Endodermal cell (in vitro differentiated cells): ENCODE results near the gene PRKACB. TPM values are rescaled to one million over a fixed set of nuclear protein-coding genes. Genes with fewer than 3 reads are reported as not detected.

Source experiments
- DNase-seq: peaks from one replicate; pipeline ENCODE4 v3.0.0-alpha.2; 2017
- H3K27ac ChIP-seq: 2 replicates; pipeline ENCODE4 v1.5.1; 2013; ENCODE audit warnings: mild to moderate bottlenecking, low read depth, low read length, moderate library complexity
- H3K27me3 ChIP-seq: 2 replicates; pipeline ENCODE4 v1.6.1; 2013; ENCODE audit warnings: mild to moderate bottlenecking, low read length, moderate library complexity; ENCODE audit not compliant: insufficient read depth, control insufficient read depth, poor library complexity, severe bottlenecking
- H3K36me3 ChIP-seq: 2 replicates; pipeline ENCODE4 v1.7.0; 2013; ENCODE audit warnings: mild to moderate bottlenecking, low read length, moderate library complexity; ENCODE audit not compliant: control insufficient read depth, insufficient read depth
- H3K4me1 ChIP-seq: one replicate; pipeline ENCODE4 v1.7.0; 2013; ENCODE audit warnings: low read length; ENCODE audit not compliant: control insufficient read depth, insufficient read depth
- H3K4me3 ChIP-seq: 2 replicates; pipeline ENCODE4 v1.5.1; 2013; ENCODE audit warnings: mild to moderate bottlenecking, low read length, moderate library complexity
- H3K9ac ChIP-seq: 2 replicates; pipeline ENCODE4 v1.6.1; 2013; ENCODE audit warnings: mild to moderate bottlenecking, low read length, moderate library complexity; ENCODE audit not compliant: poor library complexity, severe bottlenecking; ENCODE audit errors: extremely low read depth
- H3K9me3 ChIP-seq: 2 replicates; pipeline ENCODE4 v1.6.1; 2013; ENCODE audit warnings: mild to moderate bottlenecking, low read length, moderate library complexity; ENCODE audit not compliant: control insufficient read depth
- H3K27ac Mint-ChIP-seq: 2 replicates; pipeline ENCODE4 v1.8.0; 2020; ENCODE audit warnings: mixed read lengths
- H3K27me3 Mint-ChIP-seq: 2 replicates; pipeline ENCODE4 v1.8.0; 2021; ENCODE audit warnings: mild to moderate bottlenecking, mixed read lengths; ENCODE audit not compliant: insufficient read depth
- H3K36me3 Mint-ChIP-seq: 2 replicates; pipeline ENCODE4 v1.8.0; 2020; ENCODE audit warnings: low read depth, mixed read lengths
- H3K4me1 Mint-ChIP-seq: 2 replicates; pipeline ENCODE4 v1.8.0; 2020; ENCODE audit warnings: mixed read lengths
- H3K4me3 Mint-ChIP-seq: 2 replicates; pipeline ENCODE4 v1.8.0; 2020; ENCODE audit warnings: mild to moderate bottlenecking, moderate library complexity, mixed read lengths
- H3K9me3 Mint-ChIP-seq: 2 replicates; pipeline ENCODE4 v1.8.0; 2020; ENCODE audit warnings: mild to moderate bottlenecking, mixed read lengths
- WGBS, 2 experiments: methylation state at CpG; one replicate each; pipeline versions ENCODE4 v1.1.5 to v1.1.7; 2013; ENCODE audit warnings: missing lambda C conversion rate in 2 of 2, mixed read lengths in 1 of 2; ENCODE audit not compliant: insufficient coverage in 1 of 2, insufficient read length in 1 of 2; 5-methylcytosine and 5-hydroxymethylcytosine counted together
- total RNA-seq, 2 donors: library from RNA; stranded (reverse); fragmentation: NEBNext Ultra II Directional in 1 of 2; extraction: Animal tissue kit (Norgen Biotek cat#: 25700) in 1 of 2; gene quantifications; 2 replicates in 1 of 2; 3 replicates in 1 of 2; pipeline ENCODE4 v1.2.1, GENCODE V29; 2021
- TF ChIP-seq, protein P1 (sequence below): fragments of 200-600 bp; sonication (generic); conservative IDR thresholded peaks from 2 replicates; pipeline ENCODE4 v1.5.0; 2021; ENCODE audit warnings: antibody characterized with exemption, mild to moderate bottlenecking

The PRKACB gene
- total RNA-seq, 2 donors from 2014 or later, result 19.8 to 36.1 TPM

DNA sequence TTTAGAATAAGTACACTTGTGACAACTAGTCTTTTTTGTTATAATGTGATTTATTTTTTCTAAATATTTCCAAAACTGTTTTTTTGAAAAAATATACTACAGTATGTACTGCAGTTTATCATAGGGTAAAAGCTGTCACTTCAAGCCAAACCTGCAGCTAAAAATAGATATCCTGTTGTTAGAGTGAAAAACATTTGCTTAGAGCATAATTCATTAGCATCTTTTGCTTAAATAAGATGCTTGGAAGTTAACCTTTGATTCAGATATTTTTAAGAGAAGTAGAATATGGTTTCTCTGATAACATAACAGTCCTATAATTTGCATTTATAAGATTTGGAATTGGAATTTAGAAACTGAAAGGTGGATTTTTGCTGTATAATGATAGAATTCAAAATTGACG, 21.5 kb downstream of the PRKACB start:
- DNase-seq, result no peak
- Mint-ChIP-seq H3K36me3 (no peaks in the 10 kb centered on the region), H3K4me1 (no peaks in the 10 kb centered on the region), H3K9me3 (no peaks in the 10 kb centered on the region), H3K27me3 (no peaks in the 10 kb centered on the region), H3K4me3 (no peak overlapping the region), H3K27ac (no peak overlapping the region)
- Histone ChIP-seq H3K27me3 (no peaks in the 10 kb centered on the region), H3K4me3 (no peak overlapping the region), H3K9ac (no peak overlapping the region), H3K27ac (no peak overlapping the region), H3K4me1 (no peaks in the 10 kb centered on the region), H3K9me3 (no peaks in the 10 kb centered on the region), H3K36me3 (no peaks in the 10 kb centered on the region)
- TF ChIP-seq, protein P1, sequence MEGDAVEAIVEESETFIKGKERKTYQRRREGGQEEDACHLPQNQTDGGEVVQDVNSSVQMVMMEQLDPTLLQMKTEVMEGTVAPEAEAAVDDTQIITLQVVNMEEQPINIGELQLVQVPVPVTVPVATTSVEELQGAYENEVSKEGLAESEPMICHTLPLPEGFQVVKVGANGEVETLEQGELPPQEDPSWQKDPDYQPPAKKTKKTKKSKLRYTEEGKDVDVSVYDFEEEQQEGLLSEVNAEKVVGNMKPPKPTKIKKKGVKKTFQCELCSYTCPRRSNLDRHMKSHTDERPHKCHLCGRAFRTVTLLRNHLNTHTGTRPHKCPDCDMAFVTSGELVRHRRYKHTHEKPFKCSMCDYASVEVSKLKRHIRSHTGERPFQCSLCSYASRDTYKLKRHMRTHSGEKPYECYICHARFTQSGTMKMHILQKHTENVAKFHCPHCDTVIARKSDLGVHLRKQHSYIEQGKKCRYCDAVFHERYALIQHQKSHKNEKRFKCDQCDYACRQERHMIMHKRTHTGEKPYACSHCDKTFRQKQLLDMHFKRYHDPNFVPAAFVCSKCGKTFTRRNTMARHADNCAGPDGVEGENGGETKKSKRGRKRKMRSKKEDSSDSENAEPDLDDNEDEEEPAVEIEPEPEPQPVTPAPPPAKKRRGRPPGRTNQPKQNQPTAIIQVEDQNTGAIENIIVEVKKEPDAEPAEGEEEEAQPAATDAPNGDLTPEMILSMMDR, result no peak
- no CpG with 5 or more reads among the region's 1 CpG for whole genome bisulfite sequencing, 2 experiments

DNA sequence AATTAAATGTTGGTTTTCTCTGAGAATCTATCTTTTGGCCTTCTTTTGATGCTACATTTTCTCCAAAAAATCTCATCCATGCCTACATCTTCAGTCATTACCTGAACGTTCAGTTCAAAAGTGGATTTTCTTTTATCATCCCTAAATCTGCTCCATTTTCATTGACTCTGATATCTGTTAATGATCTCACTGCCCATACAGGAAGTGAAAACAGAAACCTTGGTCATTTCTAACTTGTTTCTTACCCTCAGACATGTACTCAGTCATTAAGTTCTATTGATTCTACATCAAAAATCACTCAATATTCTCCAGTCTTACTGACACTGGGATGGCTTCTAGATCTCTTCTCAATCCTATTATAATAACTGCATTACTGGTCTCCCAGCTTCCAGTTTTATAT, 22.7 kb downstream of the PRKACB start:
- no peaks in the 10 kb centered on the region for H3K36me3 ChIP-seq
- no peaks in the 10 kb centered on the region for H3K4me1 Mint-ChIP-seq
- WGBS, 2 experiments, result 91 to 100% methylated on average over 1 of the region's 1 CpG
- no peak overlapping the region for H3K9ac ChIP-seq
- no peak overlapping the region for H3K27ac Mint-ChIP-seq
- no peaks in the 10 kb centered on the region for H3K9me3 Mint-ChIP-seq
- H3K4me3 Mint-ChIP-seq, result no peak overlapping the region
- H3K27me3 ChIP-seq, result no peaks in the 10 kb centered on the region
- TF ChIP-seq, protein P1, result no peak
- no peak for DNase-seq
- H3K9me3 ChIP-seq, result no peaks in the 10 kb centered on the region
- no peak overlapping the region for H3K27ac ChIP-seq
- no peaks in the 10 kb centered on the region for H3K36me3 Mint-ChIP-seq
- H3K4me1 ChIP-seq, result no peaks in the 10 kb centered on the region
- H3K27me3 Mint-ChIP-seq, result no peaks in the 10 kb centered on the region
- H3K4me3 ChIP-seq, result no peak overlapping the region

DNA sequence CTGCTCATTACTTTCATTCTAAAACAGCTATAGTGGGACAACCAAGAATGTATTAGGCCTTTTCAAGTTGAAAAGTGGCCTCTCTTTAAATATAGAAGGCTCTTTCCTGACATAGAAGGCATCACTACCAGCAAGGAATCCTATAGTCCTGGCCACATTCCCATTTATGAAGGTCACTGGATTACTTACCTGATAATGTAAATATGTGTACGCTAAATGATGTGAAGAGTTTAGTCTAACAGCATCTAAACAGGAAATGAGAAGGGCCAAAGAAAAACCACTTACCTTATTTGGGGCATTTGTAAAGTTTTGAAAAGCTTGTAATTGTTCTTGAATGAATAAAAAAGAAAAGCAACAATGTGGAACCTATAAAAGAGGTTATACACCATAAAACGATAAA, 24.7 kb downstream of the PRKACB start:
- H3K4me1 Mint-ChIP-seq, result no peaks in the 10 kb centered on the region
- Histone ChIP-seq H3K9ac (no peak overlapping the region), H3K4me3 (no peak overlapping the region), H3K27ac (no peak overlapping the region), H3K27me3 (no peaks in the 10 kb centered on the region), H3K9me3 (no peaks in the 10 kb centered on the region), H3K4me1 (no peaks in the 10 kb centered on the region), H3K36me3 (no peaks in the 10 kb centered on the region)
- H3K27ac Mint-ChIP-seq, result no peak overlapping the region
- H3K27me3 Mint-ChIP-seq, result no peaks in the 10 kb centered on the region
- DNase-seq, result no peak
- 95 to 100% methylated on average over 1 to 2 of the region's 2 CpGs for WGBS, 2 experiments
- no peaks in the 10 kb centered on the region for H3K9me3 Mint-ChIP-seq
- no peak overlapping the region for H3K4me3 Mint-ChIP-seq
- no peaks in the 10 kb centered on the region for H3K36me3 Mint-ChIP-seq
- TF ChIP-seq, protein P1, result no peak
